ENCODE results near the gene PLCB1.

- no peak for TF ChIP-seq POLR2A (IDR thresholded peaks at IDR 0.05; ENCODE audit: extremely low read depth, insufficient read length)
- no peak for TF ChIP-seq CTCF (IDR thresholded peaks at IDR 0.05; ENCODE audit: low read depth, low read length)
- TF ChIP-seq MAX (IDR thresholded peaks at IDR 0.05; ENCODE audit: low read depth, low read length) = no peak
These were observed 499.2 kb downstream of the PLCB1 start for GRCh38 chr20:8631271-8631670.
